ENCODE data around the gene LACRT. TPM values are rescaled to one million over a fixed set of nuclear protein-coding genes. Genes with fewer than 3 reads are reported as not detected.

The LACRT gene
- total RNA-seq, 1 donor from 2014 or later = not detected

DNA sequence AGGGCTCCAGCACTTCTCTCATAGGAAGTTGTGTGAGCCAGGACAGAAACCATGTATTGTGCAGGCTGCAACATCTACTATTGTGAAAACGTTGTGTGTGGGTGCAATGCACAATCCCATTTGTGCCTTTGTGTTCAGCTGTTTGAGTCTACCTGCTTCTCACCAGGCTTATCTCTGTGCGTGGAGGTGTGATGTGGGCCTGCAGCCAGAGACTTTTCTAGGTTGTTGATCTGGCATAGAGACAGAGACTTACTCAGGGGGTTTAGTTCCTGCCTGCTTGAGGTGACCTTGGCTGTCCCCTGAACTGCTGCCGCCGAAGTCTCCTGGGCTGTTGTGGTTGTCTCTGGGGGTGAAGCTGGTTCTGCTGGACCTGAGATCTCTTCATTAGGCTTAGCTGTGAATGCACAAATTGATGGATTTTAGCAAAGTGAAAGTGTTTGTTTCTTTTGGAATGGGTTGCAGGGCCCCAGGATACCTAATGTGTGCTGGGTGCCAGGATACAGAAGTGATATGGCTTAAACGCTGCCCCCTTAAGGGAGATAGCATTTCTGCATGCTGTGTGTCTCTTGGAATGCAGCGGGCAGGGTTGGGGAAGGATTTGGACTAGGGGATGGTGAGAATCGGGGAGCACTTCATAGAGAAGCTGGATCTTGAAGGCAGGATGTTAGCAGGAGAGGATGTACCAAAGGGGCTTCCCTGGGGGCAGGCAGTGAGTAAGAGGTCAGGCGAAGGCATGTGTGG, 2.5 kb downstream of the LACRT start:
- Mint-ChIP-seq H3K27me3 (peaks cover 43% of the 10 kb centered on the region), H3K4me3 (no peak overlapping the region)

DNA sequence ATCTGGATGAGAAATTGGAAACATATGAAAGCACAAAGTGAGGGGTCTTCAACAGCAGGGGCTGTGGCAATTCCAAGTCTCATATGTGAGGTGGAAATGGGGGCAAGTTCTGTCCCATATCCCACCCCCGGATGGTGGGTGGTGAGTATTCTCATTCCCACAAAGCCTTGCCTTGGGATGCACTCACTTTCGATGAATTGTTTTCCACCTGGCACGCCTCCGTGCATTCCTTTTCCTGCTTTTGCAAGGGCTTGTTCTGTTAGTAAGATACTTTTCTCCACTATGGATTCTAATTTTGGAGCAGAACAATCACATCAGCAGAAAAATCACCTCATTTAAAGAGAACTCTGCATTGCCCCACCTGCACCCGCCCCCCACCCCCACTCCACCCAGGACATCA, 3.1 kb downstream of the LACRT start:
- no peak overlapping the region for H3K27ac Mint-ChIP-seq
- H3K4me3 Mint-ChIP-seq = no peak overlapping the region
- H3K36me3 Mint-ChIP-seq = no peaks in the 10 kb centered on the region
- no peak for DNase-seq (ENCODE audit: extremely low spot score, unreplicated experiment)
- H3K4me1 Mint-ChIP-seq (ENCODE audit: unreplicated experiment) = no peaks in the 10 kb centered on the region
- peaks cover 42% of the 10 kb centered on the region for H3K27me3 Mint-ChIP-seq
- H3K9me3 Mint-ChIP-seq = peaks cover 8% of the 10 kb centered on the region
- TF ChIP-seq, protein P1, sequence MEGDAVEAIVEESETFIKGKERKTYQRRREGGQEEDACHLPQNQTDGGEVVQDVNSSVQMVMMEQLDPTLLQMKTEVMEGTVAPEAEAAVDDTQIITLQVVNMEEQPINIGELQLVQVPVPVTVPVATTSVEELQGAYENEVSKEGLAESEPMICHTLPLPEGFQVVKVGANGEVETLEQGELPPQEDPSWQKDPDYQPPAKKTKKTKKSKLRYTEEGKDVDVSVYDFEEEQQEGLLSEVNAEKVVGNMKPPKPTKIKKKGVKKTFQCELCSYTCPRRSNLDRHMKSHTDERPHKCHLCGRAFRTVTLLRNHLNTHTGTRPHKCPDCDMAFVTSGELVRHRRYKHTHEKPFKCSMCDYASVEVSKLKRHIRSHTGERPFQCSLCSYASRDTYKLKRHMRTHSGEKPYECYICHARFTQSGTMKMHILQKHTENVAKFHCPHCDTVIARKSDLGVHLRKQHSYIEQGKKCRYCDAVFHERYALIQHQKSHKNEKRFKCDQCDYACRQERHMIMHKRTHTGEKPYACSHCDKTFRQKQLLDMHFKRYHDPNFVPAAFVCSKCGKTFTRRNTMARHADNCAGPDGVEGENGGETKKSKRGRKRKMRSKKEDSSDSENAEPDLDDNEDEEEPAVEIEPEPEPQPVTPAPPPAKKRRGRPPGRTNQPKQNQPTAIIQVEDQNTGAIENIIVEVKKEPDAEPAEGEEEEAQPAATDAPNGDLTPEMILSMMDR (conservative IDR thresholded peaks at IDR 0.05) = no peak

More for the DNA sequence above, 2.5 kb downstream of the LACRT start:
- TF ChIP-seq, protein P1 (conservative IDR thresholded peaks at IDR 0.05) = peak; percentile 38
- Mint-ChIP-seq H3K36me3 (no peaks in the 10 kb centered on the region), H3K9me3 (peaks cover 6% of the 10 kb centered on the region), H3K27ac (no peak overlapping the region), H3K4me1 (ENCODE audit: unreplicated experiment) (no peaks in the 10 kb centered on the region)
- DNase-seq (ENCODE audit: extremely low spot score, unreplicated experiment) = no peak

DNA sequence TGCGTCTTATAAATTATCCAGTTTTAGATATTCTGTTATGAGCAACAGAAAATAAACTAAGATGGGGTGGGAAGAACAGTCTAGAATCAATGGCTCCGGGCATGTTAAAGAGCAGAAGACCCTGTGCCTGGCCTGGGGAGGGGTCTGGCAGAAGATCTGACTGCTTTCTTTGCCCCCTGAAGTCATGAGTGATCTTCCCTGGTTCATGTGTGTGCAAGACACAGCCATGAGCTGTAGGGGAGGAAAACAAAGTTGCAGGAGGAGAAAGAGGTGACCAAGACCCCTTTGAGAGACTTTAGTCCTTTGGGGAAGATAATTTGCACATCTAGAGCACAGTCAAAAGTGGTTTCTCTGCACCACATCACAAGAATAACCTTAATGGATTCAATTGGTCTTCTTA, 4.8 kb downstream of the LACRT start:
- Mint-ChIP-seq H3K4me3 (no peak overlapping the region), H3K4me1 (ENCODE audit: unreplicated experiment) (no peaks in the 10 kb centered on the region), H3K27ac (no peak overlapping the region), H3K27me3 (peaks cover 42% of the 10 kb centered on the region), H3K9me3 (peaks cover 11% of the 10 kb centered on the region), H3K36me3 (no peaks in the 10 kb centered on the region)
- TF ChIP-seq, protein P1 (conservative IDR thresholded peaks at IDR 0.05) = no peak
- no peak for DNase-seq (ENCODE audit: extremely low spot score, unreplicated experiment)

DNA sequence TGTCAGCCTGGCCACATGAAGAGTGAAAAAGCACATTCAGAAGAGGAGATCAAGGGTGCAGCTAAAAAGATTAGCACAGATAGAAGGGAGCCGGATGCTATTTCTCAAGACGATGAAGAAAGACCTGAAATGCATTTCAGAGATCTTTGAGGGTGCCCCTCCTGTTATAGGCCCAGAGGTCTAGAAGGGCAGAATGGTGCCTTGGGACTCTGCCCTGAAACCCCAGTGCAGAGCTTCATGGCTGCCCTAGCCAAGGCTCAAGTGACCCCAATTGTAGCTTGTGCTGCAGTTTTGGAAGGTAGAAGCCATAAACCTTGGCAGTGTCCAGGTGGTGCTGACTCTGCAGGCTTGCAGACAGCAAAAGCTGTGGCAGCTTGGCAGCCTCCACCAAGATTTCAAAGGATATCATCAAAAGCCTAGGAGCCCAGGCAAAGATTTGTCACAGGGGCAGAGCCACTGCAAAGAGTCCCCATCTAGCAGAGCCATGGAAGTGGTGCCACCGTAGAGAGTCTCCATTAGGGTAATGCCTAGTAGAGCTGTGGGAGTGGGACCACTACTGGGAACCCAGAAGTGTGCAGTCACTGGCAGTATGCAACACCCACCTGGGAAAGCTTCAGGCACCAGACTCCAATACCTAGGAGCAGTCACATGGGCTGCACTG, 6.4 kb downstream of the LACRT start:
- Mint-ChIP-seq H3K4me3 (no peak overlapping the region), H3K27me3 (peaks cover 38% of the 10 kb centered on the region), H3K36me3 (no peaks in the 10 kb centered on the region), H3K27ac (no peak overlapping the region), H3K4me1 (ENCODE audit: unreplicated experiment) (peaks cover 6% of the 10 kb centered on the region), H3K9me3 (peaks cover 11% of the 10 kb centered on the region)
- DNase-seq (ENCODE audit: extremely low spot score, unreplicated experiment) = no peak
- TF ChIP-seq, protein P1 (conservative IDR thresholded peaks at IDR 0.05) = no peak

DNA sequence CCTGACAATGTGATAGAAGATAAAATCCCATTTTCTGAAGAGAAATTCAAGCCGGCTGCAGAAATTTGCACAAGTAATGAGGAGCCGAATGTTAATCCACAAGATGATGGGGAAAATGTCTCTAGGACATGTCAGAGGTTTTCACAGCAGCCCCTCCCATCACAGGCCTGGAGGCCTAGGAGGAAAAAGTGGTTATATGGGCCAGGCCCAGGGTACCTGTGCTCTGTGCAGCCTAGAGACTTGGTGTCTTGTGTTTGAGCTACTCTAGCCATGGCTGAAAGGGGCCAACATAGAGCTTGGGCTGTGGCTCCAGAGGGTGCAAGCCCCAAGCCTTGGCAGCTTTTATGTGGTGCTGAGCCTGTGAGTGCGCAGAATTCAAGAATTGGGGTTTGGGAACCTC, 7.4 kb downstream of the LACRT start:
- Mint-ChIP-seq H3K4me1 (ENCODE audit: unreplicated experiment) (peaks cover 6% of the 10 kb centered on the region), H3K27me3 (peaks cover 38% of the 10 kb centered on the region), H3K9me3 (peaks cover 11% of the 10 kb centered on the region), H3K36me3 (no peaks in the 10 kb centered on the region), H3K4me3 (no peak overlapping the region), H3K27ac (no peak overlapping the region)
- DNase-seq (ENCODE audit: extremely low spot score, unreplicated experiment) = no peak
- TF ChIP-seq, protein P1 (conservative IDR thresholded peaks at IDR 0.05) = no peak
